Panc1 (cell line): ENCODE results near the gene PARP11. TPM values are rescaled to one million over a fixed set of nuclear protein-coding genes. Genes with fewer than 3 reads are reported as not detected.

Experiments used
- ATAC-seq: fragments of 200-7000 bp; cut with Tn5 transposase; 2 replicates; pipeline ENCODE4 v1.9.1; 2020; ENCODE audit warnings: mild to moderate bottlenecking, moderate library complexity
- BruUV-seq: library from RNA; stranded (reverse); fragments of 400-500 nt; replicated peaks from 2 replicates; lab custom pipeline; 2021; lab: Mats Ljungman, UMichigan
- CTCF ChIA-PET: fragments of 300-600 bp; sonication (Branson Sonifier 250); formaldehyde crosslinking; loops from one replicate; lab custom pipeline; 2022; ENCODE audit warnings: antibody characterized with exemption; lab: Charles Lee
- POLR2A ChIA-PET: fragments of 300-600 bp; sonication (Branson Sonifier 250); formaldehyde crosslinking; loops from one replicate; lab custom pipeline; 2022; ENCODE audit warnings: antibody characterized with exemption; lab: Charles Lee
- DNase-seq: peaks from one replicate; pipeline ENCODE4 v3.0.0-alpha.2; 2010; ENCODE audit warnings: low read depth, low spot score
- H3K27ac ChIP-seq: 2 replicates; pipeline ENCODE4 v1.5.1; 2011; ENCODE audit warnings: mild to moderate bottlenecking, low read length, inconsistent platforms
- H3K27me3 ChIP-seq: fragments of 200-500 bp; sonication (Bioruptor generic); 2 replicates; pipeline ENCODE4 v1.6.0; 2014; ENCODE audit warnings: low read length, inconsistent platforms; ENCODE audit not compliant: control insufficient read depth, insufficient read depth
- H3K36me3 ChIP-seq: fragments of 200-500 bp; sonication (Bioruptor generic); 2 replicates; pipeline ENCODE4 v1.5.1; 2014; ENCODE audit warnings: inconsistent platforms, mild to moderate bottlenecking, low read length, moderate library complexity; ENCODE audit not compliant: control insufficient read depth, insufficient read depth
- H3K4me1 ChIP-seq: 2 replicates; pipeline ENCODE4 v1.5.1; 2011; ENCODE audit warnings: inconsistent platforms, mild to moderate bottlenecking, low read length, moderate library complexity; ENCODE audit not compliant: control insufficient read depth, insufficient read depth
- H3K4me3 ChIP-seq, 2 experiments: 2 replicates each; pipeline ENCODE4 v1.5.1; 2011 to 2012; ENCODE audit warnings: low read depth in 2 of 2, low read length in 2 of 2, mild to moderate bottlenecking in 2 of 2, inconsistent platforms in 1 of 2, moderate library complexity in 1 of 2
- H3K9me3 ChIP-seq: fragments of 200-500 bp; sonication (Bioruptor generic); 2 replicates; pipeline ENCODE4 v1.5.1; 2014; ENCODE audit warnings: low read depth, mild to moderate bottlenecking, inconsistent platforms, low read length, moderate library complexity; ENCODE audit not compliant: control insufficient read depth, insufficient read depth
- POLR2AphosphoS5 ChIP-seq: IDR thresholded peaks from 2 replicates; pipeline ENCODE4 v1.6.1; 2012; ENCODE audit warnings: mild to moderate bottlenecking, low read depth, low read length, moderate library complexity
- SIN3A ChIP-seq: IDR thresholded peaks from 2 replicates; pipeline ENCODE4 v1.6.1; 2012; ENCODE audit warnings: low read depth, mild to moderate bottlenecking, low read length, moderate library complexity, borderline replicate concordance; ENCODE audit not compliant: insufficient read depth
- TCF7L2 ChIP-seq: IDR thresholded peaks from 2 replicates; pipeline ENCODE4 v1.6.1; 2011; ENCODE audit warnings: mild to moderate bottlenecking, low read depth, low read length, inconsistent platforms
- in situ Hi-C: cut with HindIII; loops from 2 replicates; pipeline ENCODE4 v1.10.0; 2016; ENCODE audit warnings: low sequenced_read_pairs, low pct_unique_long_range_greater_than_20kb
- intact Hi-C: fragments of 100-400 bp; cut with micrococcal nuclease; formaldehyde crosslinking; loops from one replicate; pipeline ENCODE4 v1.10.0; 2022; ENCODE audit not compliant: unreplicated experiment
- total RNA-seq: library from RNA; stranded (reverse); gene quantifications from one replicate; pipeline ENCODE4 v1.2.1, GENCODE V29; 2021; ENCODE audit not compliant: unreplicated experiment
- TF ChIP-seq, protein P1 (sequence below), 2 experiments: IDR thresholded peaks; 2 replicates each; pipeline ENCODE4 v1.6.1; 2011 to 2012; ENCODE audit warnings: low read depth in 2 of 2, control low read depth in 1 of 2, low read length in 1 of 2, mild to moderate bottlenecking in 1 of 2, moderate library complexity in 1 of 2; ENCODE audit not compliant: insufficient read depth in 1 of 2
- TF ChIP-seq, protein P2 (sequence below): fragments of 450-650 bp; IDR thresholded peaks from 2 replicates; pipeline ENCODE4 v1.5.1; 2017; ENCODE audit warnings: mild to moderate bottlenecking

PARP11 gene
- total RNA-seq, 1 experiment from 2014 or later, result 7.3 TPM

DNA sequence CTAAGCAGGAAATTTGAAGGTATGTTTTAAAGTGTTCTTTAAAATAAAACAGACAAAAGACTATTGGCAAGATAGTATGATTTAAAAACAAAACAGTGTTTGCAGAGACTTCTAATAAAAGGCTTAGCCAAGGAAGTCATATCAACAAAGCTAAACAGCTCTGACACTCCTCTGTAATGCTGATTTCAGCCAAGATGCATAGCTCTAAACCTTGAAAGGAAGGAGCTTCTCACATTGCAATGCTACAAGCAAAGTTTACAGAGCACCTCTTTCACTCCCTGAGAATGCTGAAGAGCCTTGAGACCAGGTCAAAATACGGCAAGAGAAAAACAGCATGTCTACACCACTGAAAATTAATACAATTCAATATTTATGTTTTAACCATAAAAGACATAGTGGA lies 51.8 kb downstream of the PARP11 start:
- Histone ChIP-seq H3K4me1 (no peaks in the 10 kb centered on the region), H3K27me3 (no peaks in the 10 kb centered on the region), H3K4me3 (no peak overlapping the region), H3K27ac (no peak overlapping the region), H3K9me3 (no peaks in the 10 kb centered on the region), H3K36me3 (no peaks in the 10 kb centered on the region)
- ChIA-PET POLR2A (no interaction called here), CTCF (no interaction called here)
- TF ChIP-seq, protein P1, sequence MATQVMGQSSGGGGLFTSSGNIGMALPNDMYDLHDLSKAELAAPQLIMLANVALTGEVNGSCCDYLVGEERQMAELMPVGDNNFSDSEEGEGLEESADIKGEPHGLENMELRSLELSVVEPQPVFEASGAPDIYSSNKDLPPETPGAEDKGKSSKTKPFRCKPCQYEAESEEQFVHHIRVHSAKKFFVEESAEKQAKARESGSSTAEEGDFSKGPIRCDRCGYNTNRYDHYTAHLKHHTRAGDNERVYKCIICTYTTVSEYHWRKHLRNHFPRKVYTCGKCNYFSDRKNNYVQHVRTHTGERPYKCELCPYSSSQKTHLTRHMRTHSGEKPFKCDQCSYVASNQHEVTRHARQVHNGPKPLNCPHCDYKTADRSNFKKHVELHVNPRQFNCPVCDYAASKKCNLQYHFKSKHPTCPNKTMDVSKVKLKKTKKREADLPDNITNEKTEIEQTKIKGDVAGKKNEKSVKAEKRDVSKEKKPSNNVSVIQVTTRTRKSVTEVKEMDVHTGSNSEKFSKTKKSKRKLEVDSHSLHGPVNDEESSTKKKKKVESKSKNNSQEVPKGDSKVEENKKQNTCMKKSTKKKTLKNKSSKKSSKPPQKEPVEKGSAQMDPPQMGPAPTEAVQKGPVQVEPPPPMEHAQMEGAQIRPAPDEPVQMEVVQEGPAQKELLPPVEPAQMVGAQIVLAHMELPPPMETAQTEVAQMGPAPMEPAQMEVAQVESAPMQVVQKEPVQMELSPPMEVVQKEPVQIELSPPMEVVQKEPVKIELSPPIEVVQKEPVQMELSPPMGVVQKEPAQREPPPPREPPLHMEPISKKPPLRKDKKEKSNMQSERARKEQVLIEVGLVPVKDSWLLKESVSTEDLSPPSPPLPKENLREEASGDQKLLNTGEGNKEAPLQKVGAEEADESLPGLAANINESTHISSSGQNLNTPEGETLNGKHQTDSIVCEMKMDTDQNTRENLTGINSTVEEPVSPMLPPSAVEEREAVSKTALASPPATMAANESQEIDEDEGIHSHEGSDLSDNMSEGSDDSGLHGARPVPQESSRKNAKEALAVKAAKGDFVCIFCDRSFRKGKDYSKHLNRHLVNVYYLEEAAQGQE (IDR thresholded peaks at IDR 0.05; ENCODE audit: insufficient read depth in 1 of 2, low read depth in 2 of 2, low read length in 1 of 2), result no peak
- TF ChIP-seq SIN3A (no peak), TCF7L2 (no peak), POLR2AphosphoS5 (no peak)
- TF ChIP-seq, protein P2, sequence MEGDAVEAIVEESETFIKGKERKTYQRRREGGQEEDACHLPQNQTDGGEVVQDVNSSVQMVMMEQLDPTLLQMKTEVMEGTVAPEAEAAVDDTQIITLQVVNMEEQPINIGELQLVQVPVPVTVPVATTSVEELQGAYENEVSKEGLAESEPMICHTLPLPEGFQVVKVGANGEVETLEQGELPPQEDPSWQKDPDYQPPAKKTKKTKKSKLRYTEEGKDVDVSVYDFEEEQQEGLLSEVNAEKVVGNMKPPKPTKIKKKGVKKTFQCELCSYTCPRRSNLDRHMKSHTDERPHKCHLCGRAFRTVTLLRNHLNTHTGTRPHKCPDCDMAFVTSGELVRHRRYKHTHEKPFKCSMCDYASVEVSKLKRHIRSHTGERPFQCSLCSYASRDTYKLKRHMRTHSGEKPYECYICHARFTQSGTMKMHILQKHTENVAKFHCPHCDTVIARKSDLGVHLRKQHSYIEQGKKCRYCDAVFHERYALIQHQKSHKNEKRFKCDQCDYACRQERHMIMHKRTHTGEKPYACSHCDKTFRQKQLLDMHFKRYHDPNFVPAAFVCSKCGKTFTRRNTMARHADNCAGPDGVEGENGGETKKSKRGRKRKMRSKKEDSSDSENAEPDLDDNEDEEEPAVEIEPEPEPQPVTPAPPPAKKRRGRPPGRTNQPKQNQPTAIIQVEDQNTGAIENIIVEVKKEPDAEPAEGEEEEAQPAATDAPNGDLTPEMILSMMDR, result no peak
- no peak for DNase-seq
- no peak for ATAC-seq
- in situ Hi-C loops (no loop called here), intact Hi-C loops (no loop called here)
- no TSS peak for BruUV-seq

GRCh38 chr12:3820122-3820521 lies 53.1 kb downstream of the PARP11 start:
- ATAC-seq (no peak), DNase-seq (no peak)
- no peaks in the 10 kb centered on the region for H3K27me3 ChIP-seq
- H3K36me3 ChIP-seq, result no peaks in the 10 kb centered on the region
- no peaks in the 10 kb centered on the region for H3K4me1 ChIP-seq
- no peaks in the 10 kb centered on the region for H3K9me3 ChIP-seq
- no TSS peak for BruUV-seq
- TF ChIP-seq TCF7L2 (no peak), SIN3A (no peak), POLR2AphosphoS5 (no peak)
- TF ChIP-seq, protein P1 (IDR thresholded peaks at IDR 0.05; ENCODE audit: insufficient read depth in 1 of 2, low read depth in 2 of 2, low read length in 1 of 2), result no peak
- TF ChIP-seq, protein P2, result no peak
- in situ Hi-C loops, result no loop called here
- ChIA-PET CTCF (no interaction called here), POLR2A (no interaction called here)
- intact Hi-C loops, result no loop called here
- no peak overlapping the region for H3K27ac ChIP-seq
- no peak overlapping the region for H3K4me3 ChIP-seq
